Parietal lobe (tissue), 2 donors: ENCODE results near the gene NPIPA7. TPM values are rescaled to one million over a fixed set of nuclear protein-coding genes. Genes with fewer than 3 reads are reported as not detected.

ENCODE experiments used
- small RNA-seq: library from RNA; depleted of rRNA; stranded (forward); fragments of <200 nt; gene quantifications from one replicate; pipeline ENCODE3, GENCODE V24; 2014; ENCODE audit warnings: low replicate concordance
- total RNA-seq: library from RNA; depleted of rRNA; stranded (reverse); fragments of >200 nt; gene quantifications from one replicate; pipeline ENCODE4 v1.2.3, GENCODE V29; 2014

NPIPA7 gene
- 2.5 TPM for total RNA-seq

GRCh38 chr16:16378840-16379239 lies at the start of gene NPIPA7:
Gene NPIPA7 (plus strand): TSS chr16:16379140. CDS start chr16:16379245, 105 bp downstream.

Small RNAs within 50 kb of the gene (small RNA-seq; reads per million reads assigned to genes)
- gene AC138969.3, result not detected
- gene MIR6511A3, result not detected
- not detected for gene MIR6770-2

Other genes with a start within 250 kb of the NPIPA7 start
- gene ABCC6, start 155.6 kb upstream of the NPIPA7 start, total RNA-seq, result not detected
- 76.4 TPM for gene NOMO3, start 146.6 kb upstream of the NPIPA7 start, total RNA-seq